ENCODE measurements around the gene PDE7B. TPM values are rescaled to one million over a fixed set of nuclear protein-coding genes. Genes with fewer than 3 reads are reported as not detected.

The PDE7B gene
- total and polyA plus RNA-seq, 7 donors = 1.9 to 4.6 (median 2.7) TPM

DNA sequence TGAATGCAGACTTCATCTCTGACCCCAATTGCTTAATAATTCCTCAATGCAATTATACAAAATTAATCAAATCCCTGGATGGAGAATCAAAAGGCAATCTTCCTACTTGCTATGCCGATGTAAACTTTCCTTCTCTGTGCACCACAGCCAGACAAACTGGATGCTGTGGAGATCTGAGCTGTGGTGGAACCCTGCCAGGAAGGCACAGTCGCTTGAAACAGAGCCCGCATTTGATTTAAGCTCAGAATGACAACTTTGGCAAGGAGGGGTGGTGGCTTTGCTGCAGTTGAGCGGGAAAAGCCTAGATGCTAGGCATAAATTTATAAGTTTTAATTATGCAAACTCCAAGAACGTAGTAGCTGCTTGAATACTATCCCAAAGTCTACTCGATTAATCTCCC, 207.8 kb downstream of the PDE7B start:
- 9 to 12% (median 9%) methylated on average over 6 of the region's 6 CpGs for WGBS, 3 donors
- peak in 1 of 4 donors; percentile 32 for ATAC-seq
- intact Hi-C loops (cut with DNase I) = no loop called here

DNA sequence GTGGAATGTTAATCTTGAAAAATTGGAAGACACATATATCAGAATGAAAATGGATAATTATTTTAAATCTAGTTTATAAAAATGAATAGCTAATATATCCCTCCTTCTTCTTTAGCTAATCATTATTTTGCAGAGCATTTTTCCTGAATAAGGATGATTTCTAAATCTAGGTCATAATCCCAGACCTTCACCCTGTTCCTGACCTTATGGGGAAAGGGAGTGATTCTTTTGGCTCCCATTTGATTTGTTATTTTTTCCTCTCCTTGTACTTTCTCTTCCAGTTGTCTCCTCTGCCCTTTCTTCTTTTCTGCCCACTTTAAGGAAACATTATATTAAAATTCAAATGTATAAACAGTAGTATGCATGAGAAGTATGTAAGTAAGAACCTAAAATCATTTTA, 208.6 kb downstream of the PDE7B start:
- DNase-seq (no peak), ATAC-seq (no peak)
- intact Hi-C loops (cut with DNase I) = no loop called here
- peaks cover 21% of the 10 kb centered on the region for H3K4me1 ChIP-seq
- H3K27me3 ChIP-seq (ENCODE audit: insufficient read depth in 3 of 3, low read length in 2 of 3) = no peaks in the 10 kb centered on the region
- H3K27ac ChIP-seq = no peak overlapping the region
- no peak overlapping the region for H3K4me3 ChIP-seq
- TF ChIP-seq, protein P1, sequence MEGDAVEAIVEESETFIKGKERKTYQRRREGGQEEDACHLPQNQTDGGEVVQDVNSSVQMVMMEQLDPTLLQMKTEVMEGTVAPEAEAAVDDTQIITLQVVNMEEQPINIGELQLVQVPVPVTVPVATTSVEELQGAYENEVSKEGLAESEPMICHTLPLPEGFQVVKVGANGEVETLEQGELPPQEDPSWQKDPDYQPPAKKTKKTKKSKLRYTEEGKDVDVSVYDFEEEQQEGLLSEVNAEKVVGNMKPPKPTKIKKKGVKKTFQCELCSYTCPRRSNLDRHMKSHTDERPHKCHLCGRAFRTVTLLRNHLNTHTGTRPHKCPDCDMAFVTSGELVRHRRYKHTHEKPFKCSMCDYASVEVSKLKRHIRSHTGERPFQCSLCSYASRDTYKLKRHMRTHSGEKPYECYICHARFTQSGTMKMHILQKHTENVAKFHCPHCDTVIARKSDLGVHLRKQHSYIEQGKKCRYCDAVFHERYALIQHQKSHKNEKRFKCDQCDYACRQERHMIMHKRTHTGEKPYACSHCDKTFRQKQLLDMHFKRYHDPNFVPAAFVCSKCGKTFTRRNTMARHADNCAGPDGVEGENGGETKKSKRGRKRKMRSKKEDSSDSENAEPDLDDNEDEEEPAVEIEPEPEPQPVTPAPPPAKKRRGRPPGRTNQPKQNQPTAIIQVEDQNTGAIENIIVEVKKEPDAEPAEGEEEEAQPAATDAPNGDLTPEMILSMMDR (IDR thresholded peaks at IDR 0.05) = no peak
- no peaks in the 10 kb centered on the region for H3K36me3 ChIP-seq (ENCODE audit: insufficient read depth in 1 of 2, low read depth in 1 of 2)
- H3K9me3 ChIP-seq = no peaks in the 10 kb centered on the region

More for the DNA sequence above, 207.8 kb downstream of the PDE7B start:
- H3K36me3 ChIP-seq (ENCODE audit: insufficient read depth in 1 of 2, low read depth in 1 of 2) = no peaks in the 10 kb centered on the region
- TF ChIP-seq, protein P1 (IDR thresholded peaks at IDR 0.05) = no peak
- DNase-seq = no peak
- no peaks in the 10 kb centered on the region for H3K27me3 ChIP-seq (ENCODE audit: insufficient read depth in 3 of 3, low read length in 2 of 3)
- no peak overlapping the region for H3K4me3 ChIP-seq
- H3K4me1 ChIP-seq = peaks cover 21% of the 10 kb centered on the region
- no peak overlapping the region for H3K27ac ChIP-seq
- H3K9me3 ChIP-seq = no peaks in the 10 kb centered on the region

DNA sequence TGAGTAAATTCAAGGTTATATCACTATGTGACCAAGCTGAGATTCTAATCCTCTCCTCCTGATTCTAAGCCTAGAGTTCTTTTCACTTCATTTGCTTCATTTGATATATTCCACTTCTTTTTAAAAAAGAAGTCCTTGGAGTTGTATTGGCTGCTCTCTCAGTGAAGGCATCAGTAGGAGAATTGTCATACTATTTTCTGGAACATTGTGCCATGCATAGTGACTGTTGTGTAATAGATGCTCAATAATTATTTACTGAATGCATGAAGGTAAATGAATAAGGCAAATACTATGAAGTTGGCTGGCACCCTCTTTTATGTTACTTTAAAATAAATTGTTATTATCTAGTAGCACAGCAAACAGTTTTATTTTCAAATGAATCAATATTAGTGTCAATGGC, 209.3 kb downstream of the PDE7B start:
- H3K36me3 ChIP-seq (ENCODE audit: insufficient read depth in 1 of 2, low read depth in 1 of 2) = no peaks in the 10 kb centered on the region
- H3K27ac ChIP-seq = no peak overlapping the region
- H3K4me1 ChIP-seq = peaks cover 21% of the 10 kb centered on the region
- DNase-seq (no peak), ATAC-seq (no peak)
- no peaks in the 10 kb centered on the region for H3K9me3 ChIP-seq
- H3K4me3 ChIP-seq = no peak overlapping the region
- TF ChIP-seq, protein P1 (IDR thresholded peaks at IDR 0.05) = no peak
- no peaks in the 10 kb centered on the region for H3K27me3 ChIP-seq (ENCODE audit: insufficient read depth in 3 of 3, low read length in 2 of 3)
- intact Hi-C loops (cut with DNase I) = no loop called here

DNA sequence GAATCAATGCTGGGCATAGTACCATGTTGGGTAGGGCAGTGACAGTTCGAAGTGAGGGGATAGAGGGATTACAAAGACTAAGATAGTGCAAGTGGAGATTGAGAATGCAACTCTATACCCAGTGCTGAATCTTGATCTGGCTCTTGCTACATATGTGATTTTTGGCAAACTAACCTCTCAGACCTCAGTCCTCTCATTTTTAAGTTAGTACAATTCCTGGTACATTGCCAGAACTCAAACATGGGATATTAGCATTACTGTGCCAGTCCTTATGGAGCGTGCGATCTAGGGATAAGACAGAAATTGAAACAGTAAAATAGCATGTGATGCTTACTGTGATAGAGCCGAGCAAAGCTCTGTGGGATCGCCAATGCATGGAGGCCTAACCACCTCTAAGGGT, 210.2 kb downstream of the PDE7B start:
- Histone ChIP-seq H3K9me3 (no peaks in the 10 kb centered on the region), H3K4me3 (no peak overlapping the region), H3K36me3 (ENCODE audit: insufficient read depth in 1 of 2, low read depth in 1 of 2) (no peaks in the 10 kb centered on the region), H3K27me3 (ENCODE audit: insufficient read depth in 3 of 3, low read length in 2 of 3) (no peaks in the 10 kb centered on the region), H3K4me1 (peaks cover 21% of the 10 kb centered on the region), H3K27ac (no peak overlapping the region)
- TF ChIP-seq, protein P1 (IDR thresholded peaks at IDR 0.05) = no peak
- 83 to 89% (median 85%) methylated on average over 5 of the region's 5 CpGs for WGBS, 3 donors
- intact Hi-C loops (cut with DNase I) = no loop called here
- no peak for DNase-seq
- ATAC-seq = no peak

DNA sequence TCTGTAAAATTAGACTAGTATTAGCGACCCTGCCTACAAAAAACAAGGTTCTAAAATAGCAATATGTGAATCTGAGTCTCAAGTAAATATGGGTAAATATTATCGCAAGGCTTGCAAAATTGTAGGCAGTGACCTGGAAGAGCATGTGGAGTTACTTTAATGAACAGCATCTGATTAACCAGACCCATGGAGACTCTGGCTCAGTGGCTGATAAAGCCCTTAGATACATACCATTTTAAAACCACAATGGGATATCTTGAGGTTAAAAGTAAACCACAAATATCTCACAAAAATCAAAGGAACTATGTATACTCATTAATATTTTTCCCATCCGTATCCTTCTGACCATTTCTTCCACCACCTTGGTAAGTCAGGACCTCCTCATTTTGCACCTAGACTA, 211.6 kb downstream of the PDE7B start:
- Histone ChIP-seq H3K4me1 (peaks cover 21% of the 10 kb centered on the region), H3K27me3 (ENCODE audit: insufficient read depth in 3 of 3, low read length in 2 of 3) (no peaks in the 10 kb centered on the region), H3K9me3 (no peaks in the 10 kb centered on the region), H3K27ac (no peak overlapping the region), H3K4me3 (no peak overlapping the region), H3K36me3 (ENCODE audit: insufficient read depth in 1 of 2, low read depth in 1 of 2) (no peaks in the 10 kb centered on the region)
- no peak for DNase-seq
- intact Hi-C loops (cut with DNase I) = no loop called here
- no peak for ATAC-seq
- WGBS, 3 donors = 95 to 99% (median 98%) methylated on average over 3 of the region's 3 CpGs
- TF ChIP-seq, protein P1 (IDR thresholded peaks at IDR 0.05) = no peak

Data from psoas muscle (tissue), 8 donors.